HepG2 (cell line): ENCODE data around the gene PITHD1. TPM values are rescaled to one million over a fixed set of nuclear protein-coding genes. Genes with fewer than 3 reads are reported as not detected.

Source experiments
- CSRNP1 ChIP-seq: sonication (generic); formaldehyde crosslinking; IDR thresholded peaks from 2 replicates; pipeline ENCODE4 v1.8.1; 2023; ENCODE audit warnings: mild to moderate bottlenecking, missing genetic modification reagents
- DDIT3 ChIP-seq: sonication (generic); formaldehyde crosslinking; IDR thresholded peaks from 2 replicates; pipeline ENCODE4 v1.4.0; 2020; ENCODE audit warnings: mild to moderate bottlenecking, missing genetic modification reagents
- EP300 ChIP-seq, 3 experiments: sonication (generic) in 1 of 3; formaldehyde crosslinking in 1 of 3; IDR thresholded peaks; 2 replicates each; pipeline versions ENCODE4 v1.5.1 to v1.6.1; 2011 to 2020; ENCODE audit warnings: low read depth in 2 of 3, low read length in 2 of 3, borderline replicate concordance in 1 of 3, improper control_type of control experiment in 1 of 3, mild to moderate bottlenecking in 1 of 3, missing genetic modification reagents in 1 of 3, moderate library complexity in 1 of 3
- FOXK2 ChIP-seq: fragments of 450-650 bp; IDR thresholded peaks from 2 replicates; pipeline ENCODE4 v1.6.1; 2016
- GLMP ChIP-seq: sonication (generic); formaldehyde crosslinking; IDR thresholded peaks from 2 replicates; pipeline ENCODE4 v1.9.0; 2021; ENCODE audit warnings: missing genetic modification reagents, mild to moderate bottlenecking, borderline replicate concordance
- GTF2F1 ChIP-seq: fragments of 150-350 bp; IDR thresholded peaks from 2 replicates; pipeline ENCODE4 v1.6.1; 2014; ENCODE audit warnings: low read length
- HINFP ChIP-seq: sonication (generic); formaldehyde crosslinking; IDR thresholded peaks from 2 replicates; pipeline ENCODE4 v1.4.0; 2020; ENCODE audit warnings: low read depth, mild to moderate bottlenecking, missing genetic modification reagents
- SIX1 ChIP-seq: sonication (generic); formaldehyde crosslinking; IDR thresholded peaks from 2 replicates; pipeline ENCODE4 v1.4.0; 2020; ENCODE audit warnings: missing genetic modification reagents, borderline replicate concordance
- STAG1 ChIP-seq: sonication (generic); formaldehyde crosslinking; IDR thresholded peaks from 2 replicates; pipeline ENCODE4 v1.4.0; 2020; ENCODE audit warnings: missing genetic modification reagents
- TCF7 ChIP-seq: sonication (generic); IDR thresholded peaks from 2 replicates; pipeline ENCODE4 v1.6.1; 2016; ENCODE audit warnings: antibody characterized with exemption, low read depth
- ZFP1 ChIP-seq: IDR thresholded peaks from 2 replicates; pipeline ENCODE4 v1.6.1; 2016
- ZFP91 ChIP-seq: sonication (generic); formaldehyde crosslinking; IDR thresholded peaks from 2 replicates; pipeline ENCODE4 v1.9.0; 2022; ENCODE audit warnings: missing genetic modification reagents, mild to moderate bottlenecking, borderline replicate concordance
- ZKSCAN5 ChIP-seq: sonication (generic); formaldehyde crosslinking; IDR thresholded peaks from 2 replicates; pipeline ENCODE4 v1.5.1; 2020; ENCODE audit warnings: mild to moderate bottlenecking, missing genetic modification reagents
- ZMAT5 ChIP-seq: sonication (generic); formaldehyde crosslinking; IDR thresholded peaks from 2 replicates; pipeline ENCODE4 v1.5.0; 2020; ENCODE audit warnings: mild to moderate bottlenecking, low read depth, missing genetic modification reagents, borderline replicate concordance
- ZNF484 ChIP-seq: sonication (generic); formaldehyde crosslinking; IDR thresholded peaks from 2 replicates; pipeline ENCODE4 v1.5.1; 2020; ENCODE audit warnings: mild to moderate bottlenecking, low read depth, missing genetic modification reagents, borderline replicate concordance
- ZNF512 ChIP-seq: sonication (generic); formaldehyde crosslinking; IDR thresholded peaks from 2 replicates; pipeline ENCODE4 v1.4.0; 2020; ENCODE audit warnings: mild to moderate bottlenecking, missing genetic modification reagents
- ZNF552 ChIP-seq: sonication (generic); formaldehyde crosslinking; IDR thresholded peaks from 2 replicates; pipeline ENCODE4 v1.9.0; 2022; ENCODE audit warnings: missing genetic modification reagents, mild to moderate bottlenecking, borderline replicate concordance
- ZNF766 ChIP-seq: sonication (generic); formaldehyde crosslinking; IDR thresholded peaks from 2 replicates; pipeline ENCODE4 v1.5.0; 2020; ENCODE audit warnings: missing genetic modification reagents, borderline replicate concordance
- ZNF841 ChIP-seq: sonication (generic); formaldehyde crosslinking; IDR thresholded peaks from 2 replicates; pipeline ENCODE4 v1.8.1; 2023; ENCODE audit warnings: missing genetic modification reagents, borderline replicate concordance
- polyA plus RNA-seq, 8 experiments: library from polyadenylated mRNA; depleted of rRNA in 3 of 8; stranded (reverse) in 7 of 8; unstranded in 1 of 8; fragments of >200 nt; fragmentation: Illumina TruSeq in 4 of 8; extraction: Trizol in 4 of 8; gene quantifications; 2 replicates each; pipeline versions ENCODE4 v1.2.1 to v1.2.3, GENCODE V29; 2011 to 2016; ENCODE audit warnings: low read depth in 4 of 8, missing spikeins in 1 of 8, mixed read lengths in 1 of 8; ENCODE audit not compliant: insufficient read depth in 1 of 8
- total RNA-seq, 5 experiments: library from RNA; depleted of rRNA; stranded (reverse); fragments of >200 nt; fragmentation: Illumina TruSeq; extraction: Trizol; gene quantifications; 2 replicates each; pipeline ENCODE4 v1.2.3, GENCODE V29; 2016; ENCODE audit warnings: low read depth in 1 of 5

PITHD1 gene
- total and polyA plus RNA-seq, 2 of the 13 experiments (the other 11 are each of a cell fraction or from before 2014, with no cell fraction given), result 28.0 to 37.3 TPM

GRCh38 chr1:23800400-23801337 is 22.5 kb downstream of the PITHD1 start, which contains the start of gene GALE (continued):
- TF ChIP-seq ZNF766 (CRISPR knock-in tag) (no peak), ZFP1 (no peak), ZNF552 (CRISPR knock-in tag) (peak; percentile 4; the same call in 1 of the 2 replicates), HINFP (CRISPR knock-in tag) (no peak), EP300 (IDR thresholded peaks at IDR 0.05; ENCODE audit: low read depth in 2 of 2, low read length in 2 of 2) (peak in 1 of 2 experiments; percentile 34; a peak in 1 of 4 replicates), EP300 (CRISPR knock-in tag; IDR thresholded peaks at IDR 0.05; ENCODE audit: borderline replicate concordance) (no peak), ZNF841 (no peak), TCF7 (no peak), ZFP91 (CRISPR knock-in tag) (peak; percentile 100), ZNF512 (no peak), CSRNP1 (no peak), SIX1 (CRISPR knock-in tag) (no peak), GLMP (CRISPR knock-in tag) (no peak), GTF2F1 (no peak), ZKSCAN5 (CRISPR knock-in tag) (no peak; the same call in 1 of the 2 replicates), FOXK2 (no peak), STAG1 (no peak), ZMAT5 (CRISPR knock-in tag) (no peak), ZNF484 (CRISPR knock-in tag) (no peak), DDIT3 (CRISPR knock-in tag) (no peak)
